ENCODE results near the gene PRPF19. TPM values are rescaled to one million over a fixed set of nuclear protein-coding genes. Genes with fewer than 3 reads are reported as not detected.

PRPF19 gene
- polyA plus RNA-seq, 1 of the 3 experiments (the other 2 are of a cell fraction): 58.9 TPM

GRCh38 chr11:60899977-60900376 is 6.4 kb downstream of the PRPF19 start:
- ChIA-PET POLR2A (interaction anchor here (1.0 kb wide), 2 partner anchors 11 to 68 kb away, joined by 3 to 4 read pairs; no protein-coding TSS in a partner anchor), CTCF (interaction anchor here (0.6 to 21.9 kb wide), 39 partner anchors 8 to 287 kb away, joined by 3 to 550 read pairs (median 6); partner anchors contain the start of genes CCDC86, PTGDR2, TMEM109 and TMEM132A)
- Histone ChIP-seq H3K27ac (ENCODE audit: low read depth in 2 of 2, low read length in 1 of 2) (no peak overlapping the region), H2AFZ (ENCODE audit: low read depth) (no peak overlapping the region), H3K36me3 (replicated peaks in 1 of 2; ENCODE audit: control insufficient read depth in 1 of 2, insufficient read depth in 2 of 2, low read length in 1 of 2) (peaks cover 66 to 89% of the 10 kb centered on the region in 2 experiments), H3K4me2 (no peak overlapping the region), H3K9me3 (no peaks in the 10 kb centered on the region), H3K9me2 (no peaks in the 10 kb centered on the region), H3K79me2 (ENCODE audit: insufficient read depth) (peaks cover 31% of the 10 kb centered on the region), H3F3A (replicated peaks; ENCODE audit: insufficient read depth) (peaks cover 13% of the 10 kb centered on the region), H3K9ac (no peak overlapping the region), H3K4me1 (ENCODE audit: control insufficient read depth in 1 of 2, insufficient read depth in 2 of 2, low read depth in 1 of 2, low read length in 1 of 2) (peaks cover 0 to 8% of the 10 kb centered on the region in 2 experiments; a peak in 2 of 4 replicates), H4K20me1 (ENCODE audit: insufficient read depth) (peaks cover 21% of the 10 kb centered on the region), H3K27me3 (ENCODE audit: insufficient read depth) (no peaks in the 10 kb centered on the region), H3K4me3 (ENCODE audit: low read depth in 2 of 2, low read length in 1 of 2) (no peak overlapping the region)
- no peak for TF ChIP-seq RAD21 (IDR thresholded peaks at IDR 0.05; ENCODE audit: low read length)
- TF ChIP-seq FOXM1 (IDR thresholded peaks at IDR 0.05; ENCODE audit: low read depth): no peak
- TF ChIP-seq NFIC (IDR thresholded peaks at IDR 0.05; ENCODE audit: borderline replicate concordance): no peak
- TF ChIP-seq EP300 (IDR thresholded peaks at IDR 0.05; ENCODE audit: borderline replicate concordance in 1 of 2, low read depth in 1 of 2, low read length in 1 of 2): no peak
- no peak for TF ChIP-seq SMC3 (IDR thresholded peaks at IDR 0.05; ENCODE audit: low read depth, low read length)
- TF ChIP-seq, protein P1, sequence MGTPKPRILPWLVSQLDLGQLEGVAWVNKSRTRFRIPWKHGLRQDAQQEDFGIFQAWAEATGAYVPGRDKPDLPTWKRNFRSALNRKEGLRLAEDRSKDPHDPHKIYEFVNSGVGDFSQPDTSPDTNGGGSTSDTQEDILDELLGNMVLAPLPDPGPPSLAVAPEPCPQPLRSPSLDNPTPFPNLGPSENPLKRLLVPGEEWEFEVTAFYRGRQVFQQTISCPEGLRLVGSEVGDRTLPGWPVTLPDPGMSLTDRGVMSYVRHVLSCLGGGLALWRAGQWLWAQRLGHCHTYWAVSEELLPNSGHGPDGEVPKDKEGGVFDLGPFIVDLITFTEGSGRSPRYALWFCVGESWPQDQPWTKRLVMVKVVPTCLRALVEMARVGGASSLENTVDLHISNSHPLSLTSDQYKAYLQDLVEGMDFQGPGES (IDR thresholded peaks at IDR 0.05; ENCODE audit: low read depth, low read length): no peak
- TF ChIP-seq SIN3A (IDR thresholded peaks at IDR 0.05; ENCODE audit: borderline replicate concordance, low read depth, low read length): no peak
- no peak for TF ChIP-seq JUND (IDR thresholded peaks at IDR 0.05)
- no peak for TF ChIP-seq TEAD4 (IDR thresholded peaks at IDR 0.05; ENCODE audit: borderline replicate concordance, insufficient read depth)
- TF ChIP-seq MAX (IDR thresholded peaks at IDR 0.05; ENCODE audit: low read depth): no peak
- no peak for TF ChIP-seq RFX5 (IDR thresholded peaks at IDR 0.05; ENCODE audit: low read length)
- TF ChIP-seq FOXJ3 (CRISPR knock-in tag; IDR thresholded peaks at IDR 0.05): no peak
- no peak for DNase-seq
- WGBS (ENCODE audit: low lambda C conversion rate): 80% methylated on average over 4 of the region's 4 CpGs

GRCh38 chr11:60899046-60899936 is 7.1 kb downstream of the PRPF19 start:
- H3K4me3 ChIP-seq (ENCODE audit: low read depth in 2 of 2, low read length in 1 of 2): no peak overlapping the region; a peak in 1 of 4 replicates
- no peak overlapping the region for H3K4me2 ChIP-seq
- peaks cover 13% of the 10 kb centered on the region for H3F3A ChIP-seq (replicated peaks; ENCODE audit: insufficient read depth)
- peaks cover 14% of the 10 kb centered on the region for H4K20me1 ChIP-seq (ENCODE audit: insufficient read depth)
- no peak overlapping the region for H2AFZ ChIP-seq (ENCODE audit: low read depth)
- ChIA-PET CTCF (interaction anchor here (0.6 to 21.9 kb wide), 40 partner anchors 8 to 288 kb away, joined by 3 to 550 read pairs (median 4); partner anchors contain the start of genes CCDC86, PTGDR2, TMEM109 and TMEM132A), POLR2A (interaction anchor here (1.0 kb wide), 2 partner anchors 10 to 67 kb away, joined by 3 to 4 read pairs; no protein-coding TSS in a partner anchor)
- peaks cover 24% of the 10 kb centered on the region for H3K79me2 ChIP-seq (ENCODE audit: insufficient read depth)
- H3K27ac ChIP-seq (ENCODE audit: low read depth in 2 of 2, low read length in 1 of 2): no peak overlapping the region
- peaks cover 0 to 1% of the 10 kb centered on the region in 2 experiments; a peak in 1 of 4 replicates for H3K4me1 ChIP-seq (ENCODE audit: control insufficient read depth in 1 of 2, insufficient read depth in 2 of 2, low read depth in 1 of 2, low read length in 1 of 2)
- H3K9me3 ChIP-seq: no peaks in the 10 kb centered on the region
- H3K9ac ChIP-seq: no peak overlapping the region
- WGBS (ENCODE audit: low lambda C conversion rate): 59% methylated on average over 12 of the region's 12 CpGs
- no peaks in the 10 kb centered on the region for H3K27me3 ChIP-seq (ENCODE audit: insufficient read depth)
- H3K9me2 ChIP-seq: no peaks in the 10 kb centered on the region
- DNase-seq: peak; percentile 69
- peaks cover 72 to 93% of the 10 kb centered on the region in 2 experiments for H3K36me3 ChIP-seq (replicated peaks in 1 of 2; ENCODE audit: control insufficient read depth in 1 of 2, insufficient read depth in 2 of 2, low read length in 1 of 2)
- TF ChIP-seq MAX (IDR thresholded peaks at IDR 0.05; ENCODE audit: low read depth) (no peak), EZH2phosphoT487 (IDR thresholded peaks at IDR 0.05; ENCODE audit: borderline replicate concordance, low read depth) (no peak), CTCF (IDR thresholded peaks at IDR 0.05) (peak; percentile 95), GATA2 (CRISPR knock-in tag; IDR thresholded peaks at IDR 0.05) (no peak), MEF2A (IDR thresholded peaks at IDR 0.05; ENCODE audit: borderline replicate concordance, low read depth) (no peak), FOXJ3 (CRISPR knock-in tag; IDR thresholded peaks at IDR 0.05) (no peak), ELF1 (IDR thresholded peaks at IDR 0.05) (no peak), TAF1 (IDR thresholded peaks at IDR 0.05; ENCODE audit: borderline replicate concordance, low read depth, low read length) (no peak), MXI1 (IDR thresholded peaks at IDR 0.05; ENCODE audit: low read depth, low read length) (no peak), RXRA (IDR thresholded peaks at IDR 0.05; ENCODE audit: borderline replicate concordance, low read depth) (no peak)
- TF ChIP-seq, protein P2, sequence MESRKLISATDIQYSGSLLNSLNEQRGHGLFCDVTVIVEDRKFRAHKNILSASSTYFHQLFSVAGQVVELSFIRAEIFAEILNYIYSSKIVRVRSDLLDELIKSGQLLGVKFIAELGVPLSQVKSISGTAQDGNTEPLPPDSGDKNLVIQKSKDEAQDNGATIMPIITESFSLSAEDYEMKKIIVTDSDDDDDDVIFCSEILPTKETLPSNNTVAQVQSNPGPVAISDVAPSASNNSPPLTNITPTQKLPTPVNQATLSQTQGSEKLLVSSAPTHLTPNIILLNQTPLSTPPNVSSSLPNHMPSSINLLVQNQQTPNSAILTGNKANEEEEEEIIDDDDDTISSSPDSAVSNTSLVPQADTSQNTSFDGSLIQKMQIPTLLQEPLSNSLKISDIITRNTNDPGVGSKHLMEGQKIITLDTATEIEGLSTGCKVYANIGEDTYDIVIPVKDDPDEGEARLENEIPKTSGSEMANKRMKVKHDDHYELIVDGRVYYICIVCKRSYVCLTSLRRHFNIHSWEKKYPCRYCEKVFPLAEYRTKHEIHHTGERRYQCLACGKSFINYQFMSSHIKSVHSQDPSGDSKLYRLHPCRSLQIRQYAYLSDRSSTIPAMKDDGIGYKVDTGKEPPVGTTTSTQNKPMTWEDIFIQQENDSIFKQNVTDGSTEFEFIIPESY (IDR thresholded peaks at IDR 0.05; ENCODE audit: borderline replicate concordance, low read depth): no peak
